Loucy (cell line): ENCODE measurements around the gene SLC31A2.

Experiments used
- H2AFZ ChIP-seq: fragments of 200-600 bp; sonication (generic); 2 replicates; pipeline ENCODE4 v1.6.0; 2016; ENCODE audit warnings: antibody characterized with exemption, mild to moderate bottlenecking, low read length, moderate library complexity
- H3F3A ChIP-seq: fragments of 200-600 bp; 2 replicates; pipeline ENCODE4 v1.6.0; 2016; ENCODE audit warnings: antibody characterized with exemption, low read depth, mild to moderate bottlenecking
- H3K27me3 ChIP-seq: fragments of 200-600 bp; sonication (generic); 2 replicates; pipeline ENCODE4 v1.6.1; 2014; ENCODE audit warnings: low read length, mild to moderate bottlenecking; ENCODE audit not compliant: insufficient read depth, poor library complexity, severe bottlenecking
- H3K36me3 ChIP-seq: fragments of 200-600 bp; sonication (generic); 2 replicates; pipeline ENCODE4 v1.6.1; 2016; ENCODE audit warnings: low read length; ENCODE audit not compliant: insufficient read depth
- H3K4me1 ChIP-seq: fragments of 200-600 bp; sonication (generic); 2 replicates; pipeline ENCODE4 v1.5.1; 2014; ENCODE audit warnings: low read length, mild to moderate bottlenecking; ENCODE audit not compliant: insufficient read depth, poor library complexity, severe bottlenecking
- H3K4me2 ChIP-seq: fragments of 200-600 bp; sonication (generic); 2 replicates; pipeline ENCODE4 v1.6.0; 2014; ENCODE audit warnings: antibody characterized with exemption, low read length, low read depth, mild to moderate bottlenecking; ENCODE audit not compliant: poor library complexity, severe bottlenecking
- H3K4me3 ChIP-seq: fragments of 200-600 bp; sonication (generic); 2 replicates; pipeline ENCODE4 v1.5.1; 2014; ENCODE audit warnings: low read length, mild to moderate bottlenecking, mixed read lengths; ENCODE audit not compliant: poor library complexity, severe bottlenecking
- H3K79me2 ChIP-seq: fragments of 200-600 bp; sonication (generic); 2 replicates; pipeline ENCODE4 v1.6.1; 2014; ENCODE audit warnings: low read length; ENCODE audit not compliant: insufficient read depth
- H3K9ac ChIP-seq: fragments of 200-600 bp; sonication (generic); 2 replicates; pipeline ENCODE4 v1.6.0; 2014; ENCODE audit warnings: mild to moderate bottlenecking, low read depth, low read length, moderate library complexity; ENCODE audit not compliant: poor library complexity, severe bottlenecking
- H3K9me2 ChIP-seq: fragments of 200-600 bp; sonication (generic); replicated peaks from 2 replicates; pipeline ENCODE4 v1.6.1; 2016; ENCODE audit warnings: low read depth, low read length, mixed read lengths
- H3K9me3 ChIP-seq: fragments of 200-600 bp; sonication (generic); 2 replicates; pipeline ENCODE4 v1.6.1; 2014; ENCODE audit warnings: mild to moderate bottlenecking, antibody characterized with exemption, low read length, low read depth; ENCODE audit not compliant: insufficient read depth
- H4K20me1 ChIP-seq: fragments of 200-600 bp; sonication (generic); 2 replicates; pipeline ENCODE4 v1.6.0; 2014; ENCODE audit warnings: antibody characterized with exemption, low read length, mild to moderate bottlenecking; ENCODE audit not compliant: insufficient read depth, poor library complexity, severe bottlenecking
- EZH2phosphoT487 ChIP-seq: fragments of 200-600 bp; IDR thresholded peaks from 2 replicates; pipeline ENCODE4 v1.6.1; 2018; ENCODE audit warnings: antibody characterized with exemption, mild to moderate bottlenecking, moderate library complexity, borderline replicate concordance
- TF ChIP-seq, protein P1 (sequence below): fragments of 200-600 bp; sonication (generic); conservative IDR thresholded peaks from 2 replicates; pipeline ENCODE4 v1.5.1; 2014; ENCODE audit warnings: mild to moderate bottlenecking, antibody characterized with exemption, low read length

Gene SLC31A2

DNA sequence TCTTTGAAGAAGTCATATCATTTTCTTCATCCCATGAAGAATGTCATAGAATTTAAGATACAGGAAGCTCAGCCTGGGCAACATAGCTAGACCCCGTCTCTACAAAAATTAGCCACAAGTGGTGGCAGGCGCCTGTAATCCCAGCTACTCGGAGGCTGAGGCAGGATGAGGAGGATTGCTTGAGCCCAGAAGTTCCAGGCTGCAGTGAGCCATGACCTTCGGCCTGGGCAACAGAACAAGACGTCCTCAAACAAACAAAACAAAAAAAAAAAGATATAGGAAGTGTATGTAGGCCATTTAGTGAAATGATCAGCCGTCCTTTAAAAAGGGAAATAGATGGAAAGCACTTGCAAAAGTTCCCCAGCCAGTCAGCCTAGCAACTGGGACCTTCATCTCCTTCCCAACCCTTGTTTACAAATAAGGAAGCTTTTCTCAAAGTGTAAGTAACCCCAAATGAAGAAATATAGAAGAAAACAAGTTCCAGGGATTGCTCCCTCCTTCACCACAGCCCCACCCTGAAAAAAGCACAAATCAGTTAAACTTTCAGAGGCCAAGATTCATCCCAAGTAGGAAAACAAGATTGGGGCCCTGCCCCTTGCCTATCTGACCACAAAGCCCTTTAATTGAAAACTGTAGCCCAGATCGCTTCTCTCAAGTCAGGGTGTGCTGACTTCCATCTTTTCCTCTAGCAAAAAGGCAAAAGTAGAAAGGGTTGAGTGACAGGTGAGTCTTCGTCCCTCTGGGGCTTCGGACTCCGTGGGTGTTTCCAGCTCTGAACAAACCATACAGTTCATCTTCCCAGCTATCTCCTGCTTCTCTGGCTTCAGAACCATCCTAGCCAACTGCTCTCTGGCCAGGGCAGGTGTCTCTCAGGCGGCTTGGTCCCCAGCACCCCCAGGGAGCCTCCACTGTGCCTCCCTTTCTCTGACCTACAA is 1.2 kb downstream of the SLC31A2 start:
- peak overlapping the region; percentile 72 for H3K9ac ChIP-seq
- H3F3A ChIP-seq = no peaks in the 10 kb centered on the region

DNA sequence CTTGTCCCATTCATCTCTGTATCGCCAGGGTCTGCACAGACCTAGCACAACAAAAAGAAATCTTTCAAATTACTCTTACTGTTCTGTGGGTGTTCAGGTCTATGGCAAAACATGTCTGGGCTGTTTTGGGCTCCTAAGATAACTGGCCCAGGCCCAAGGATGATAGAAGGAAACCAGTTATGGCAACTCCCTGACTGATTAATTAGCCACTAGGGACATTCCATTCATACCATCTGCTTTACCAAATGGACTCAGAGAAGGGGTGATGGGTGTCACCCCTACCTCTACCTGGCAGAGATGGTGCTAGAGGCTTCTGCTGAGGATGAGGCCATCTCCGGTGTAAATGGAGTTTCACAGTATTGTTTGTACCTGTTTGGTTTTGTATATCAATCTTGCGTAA is 1.9 kb downstream of the SLC31A2 start:
- peak overlapping the region; percentile 73 for H3K4me2 ChIP-seq
- TF ChIP-seq, protein P1, sequence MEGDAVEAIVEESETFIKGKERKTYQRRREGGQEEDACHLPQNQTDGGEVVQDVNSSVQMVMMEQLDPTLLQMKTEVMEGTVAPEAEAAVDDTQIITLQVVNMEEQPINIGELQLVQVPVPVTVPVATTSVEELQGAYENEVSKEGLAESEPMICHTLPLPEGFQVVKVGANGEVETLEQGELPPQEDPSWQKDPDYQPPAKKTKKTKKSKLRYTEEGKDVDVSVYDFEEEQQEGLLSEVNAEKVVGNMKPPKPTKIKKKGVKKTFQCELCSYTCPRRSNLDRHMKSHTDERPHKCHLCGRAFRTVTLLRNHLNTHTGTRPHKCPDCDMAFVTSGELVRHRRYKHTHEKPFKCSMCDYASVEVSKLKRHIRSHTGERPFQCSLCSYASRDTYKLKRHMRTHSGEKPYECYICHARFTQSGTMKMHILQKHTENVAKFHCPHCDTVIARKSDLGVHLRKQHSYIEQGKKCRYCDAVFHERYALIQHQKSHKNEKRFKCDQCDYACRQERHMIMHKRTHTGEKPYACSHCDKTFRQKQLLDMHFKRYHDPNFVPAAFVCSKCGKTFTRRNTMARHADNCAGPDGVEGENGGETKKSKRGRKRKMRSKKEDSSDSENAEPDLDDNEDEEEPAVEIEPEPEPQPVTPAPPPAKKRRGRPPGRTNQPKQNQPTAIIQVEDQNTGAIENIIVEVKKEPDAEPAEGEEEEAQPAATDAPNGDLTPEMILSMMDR = peak; percentile 50
- TF ChIP-seq EZH2phosphoT487 = no peak
- no peaks in the 10 kb centered on the region for H3F3A ChIP-seq
- H3K36me3 ChIP-seq = no peaks in the 10 kb centered on the region
- peaks cover 33% of the 10 kb centered on the region for H3K4me1 ChIP-seq
- no peaks in the 10 kb centered on the region for H3K27me3 ChIP-seq
- H3K4me3 ChIP-seq = peak overlapping the region; percentile 77
- no peaks in the 10 kb centered on the region for H3K9me2 ChIP-seq
- H4K20me1 ChIP-seq = no peaks in the 10 kb centered on the region
- no peak overlapping the region for H2AFZ ChIP-seq
- H3K9ac ChIP-seq = no peak overlapping the region
- H3K9me3 ChIP-seq = no peaks in the 10 kb centered on the region
- H3K79me2 ChIP-seq = no peaks in the 10 kb centered on the region

More for the DNA sequence above, 1.2 kb downstream of the SLC31A2 start:
- H3K9me3 ChIP-seq = no peaks in the 10 kb centered on the region
- TF ChIP-seq EZH2phosphoT487 = no peak
- TF ChIP-seq, protein P1 = no peak
- peaks cover 33% of the 10 kb centered on the region for H3K4me1 ChIP-seq
- no peaks in the 10 kb centered on the region for H3K9me2 ChIP-seq
- no peaks in the 10 kb centered on the region for H4K20me1 ChIP-seq
- H3K4me3 ChIP-seq = peak overlapping the region; percentile 77
- H3K36me3 ChIP-seq = no peaks in the 10 kb centered on the region
- H2AFZ ChIP-seq = peak overlapping the region; percentile 97; the same call in 1 of the 2 replicates
- no peaks in the 10 kb centered on the region for H3K79me2 ChIP-seq
- H3K27me3 ChIP-seq = no peaks in the 10 kb centered on the region
- peak overlapping the region; percentile 73 for H3K4me2 ChIP-seq

DNA sequence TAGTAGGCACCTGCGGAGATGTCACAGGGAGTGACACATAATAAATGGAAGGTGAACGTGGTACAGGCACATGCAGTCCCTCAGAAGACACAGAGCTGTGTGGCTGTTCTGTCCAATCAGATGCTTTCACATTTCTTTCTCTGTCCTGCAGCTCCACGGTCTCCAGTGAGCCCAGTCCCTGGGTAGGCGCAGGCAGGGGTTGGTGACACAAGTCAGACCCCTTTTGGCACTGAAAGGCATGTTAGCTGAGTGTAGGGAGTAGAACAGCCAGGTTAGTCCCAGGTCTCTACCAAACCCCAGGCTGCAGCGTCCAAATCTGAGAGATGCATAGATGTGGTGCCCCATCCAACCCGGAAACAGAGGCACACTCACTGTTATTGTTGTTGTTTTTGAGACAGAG is 2.8 kb downstream of the SLC31A2 start:
- Histone ChIP-seq H3K4me3 (no peak overlapping the region), H3K4me1 (peaks cover 33% of the 10 kb centered on the region), H3K27me3 (no peaks in the 10 kb centered on the region), H4K20me1 (no peaks in the 10 kb centered on the region), H3K9ac (no peak overlapping the region), H3K36me3 (no peaks in the 10 kb centered on the region), H3K9me2 (no peaks in the 10 kb centered on the region), H3K4me2 (no peak overlapping the region), H3K79me2 (no peaks in the 10 kb centered on the region), H3F3A (no peaks in the 10 kb centered on the region), H3K9me3 (no peaks in the 10 kb centered on the region), H2AFZ (no peak overlapping the region)
- TF ChIP-seq, protein P1 = no peak
- TF ChIP-seq EZH2phosphoT487 = no peak
